Measurements from ENCODE around the gene C13orf46. TPM values are rescaled to one million over a fixed set of nuclear protein-coding genes. Genes with fewer than 3 reads are reported as not detected.
A peak's percentile ranks its signal among the peaks of the same experiment; 100 is the strongest.

The C13orf46 gene
- total and polyA plus RNA-seq, 4 donors = 0.10 to 0.17 TPM; not detected in 2

DNA sequence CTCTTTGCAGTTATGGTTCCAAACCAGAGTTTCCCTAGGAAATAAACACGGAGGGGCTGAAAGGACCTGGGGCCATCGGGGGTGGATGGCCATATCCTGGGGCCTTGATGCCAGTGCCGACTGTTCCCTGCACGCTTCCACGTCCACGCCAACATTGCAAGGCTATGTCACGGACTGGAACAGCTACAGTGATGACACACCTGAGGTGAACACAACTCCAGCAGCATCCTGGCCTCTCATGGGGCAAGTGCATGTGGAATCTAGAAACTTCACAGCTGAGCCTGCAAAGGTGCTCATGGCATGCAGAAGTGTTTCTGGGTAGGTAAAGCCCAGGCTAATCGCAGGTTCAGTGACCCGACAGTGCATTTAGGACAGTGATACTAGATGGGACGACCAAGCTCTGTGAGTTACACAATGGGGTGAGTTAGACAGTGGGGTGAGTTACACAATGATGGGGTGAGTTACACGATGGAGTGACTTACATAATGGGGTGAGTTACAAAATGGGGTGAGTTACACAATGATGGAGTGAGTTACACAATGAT, 58.0 kb downstream of the C13orf46 start:
- no peak for TF ChIP-seq FOXA1 (IDR thresholded peaks at IDR 0.05)
- TF ChIP-seq SP1 (IDR thresholded peaks at IDR 0.05) = no peak
- no peak for TF ChIP-seq RAD21 (IDR thresholded peaks at IDR 0.05)
- TF ChIP-seq YY1 (IDR thresholded peaks at IDR 0.05) = no peak
- TF ChIP-seq, protein P1, sequence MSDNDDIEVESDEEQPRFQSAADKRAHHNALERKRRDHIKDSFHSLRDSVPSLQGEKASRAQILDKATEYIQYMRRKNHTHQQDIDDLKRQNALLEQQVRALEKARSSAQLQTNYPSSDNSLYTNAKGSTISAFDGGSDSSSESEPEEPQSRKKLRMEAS (IDR thresholded peaks at IDR 0.05) = no peak
- no peak for TF ChIP-seq RXRA (IDR thresholded peaks at IDR 0.05)
- no peak for TF ChIP-seq HNF4G (IDR thresholded peaks at IDR 0.05)
- TF ChIP-seq, protein P2, sequence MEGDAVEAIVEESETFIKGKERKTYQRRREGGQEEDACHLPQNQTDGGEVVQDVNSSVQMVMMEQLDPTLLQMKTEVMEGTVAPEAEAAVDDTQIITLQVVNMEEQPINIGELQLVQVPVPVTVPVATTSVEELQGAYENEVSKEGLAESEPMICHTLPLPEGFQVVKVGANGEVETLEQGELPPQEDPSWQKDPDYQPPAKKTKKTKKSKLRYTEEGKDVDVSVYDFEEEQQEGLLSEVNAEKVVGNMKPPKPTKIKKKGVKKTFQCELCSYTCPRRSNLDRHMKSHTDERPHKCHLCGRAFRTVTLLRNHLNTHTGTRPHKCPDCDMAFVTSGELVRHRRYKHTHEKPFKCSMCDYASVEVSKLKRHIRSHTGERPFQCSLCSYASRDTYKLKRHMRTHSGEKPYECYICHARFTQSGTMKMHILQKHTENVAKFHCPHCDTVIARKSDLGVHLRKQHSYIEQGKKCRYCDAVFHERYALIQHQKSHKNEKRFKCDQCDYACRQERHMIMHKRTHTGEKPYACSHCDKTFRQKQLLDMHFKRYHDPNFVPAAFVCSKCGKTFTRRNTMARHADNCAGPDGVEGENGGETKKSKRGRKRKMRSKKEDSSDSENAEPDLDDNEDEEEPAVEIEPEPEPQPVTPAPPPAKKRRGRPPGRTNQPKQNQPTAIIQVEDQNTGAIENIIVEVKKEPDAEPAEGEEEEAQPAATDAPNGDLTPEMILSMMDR (IDR thresholded peaks at IDR 0.05; ENCODE audit: low read depth, low read length, missing input control) = no peak
- TF ChIP-seq, protein P3, sequence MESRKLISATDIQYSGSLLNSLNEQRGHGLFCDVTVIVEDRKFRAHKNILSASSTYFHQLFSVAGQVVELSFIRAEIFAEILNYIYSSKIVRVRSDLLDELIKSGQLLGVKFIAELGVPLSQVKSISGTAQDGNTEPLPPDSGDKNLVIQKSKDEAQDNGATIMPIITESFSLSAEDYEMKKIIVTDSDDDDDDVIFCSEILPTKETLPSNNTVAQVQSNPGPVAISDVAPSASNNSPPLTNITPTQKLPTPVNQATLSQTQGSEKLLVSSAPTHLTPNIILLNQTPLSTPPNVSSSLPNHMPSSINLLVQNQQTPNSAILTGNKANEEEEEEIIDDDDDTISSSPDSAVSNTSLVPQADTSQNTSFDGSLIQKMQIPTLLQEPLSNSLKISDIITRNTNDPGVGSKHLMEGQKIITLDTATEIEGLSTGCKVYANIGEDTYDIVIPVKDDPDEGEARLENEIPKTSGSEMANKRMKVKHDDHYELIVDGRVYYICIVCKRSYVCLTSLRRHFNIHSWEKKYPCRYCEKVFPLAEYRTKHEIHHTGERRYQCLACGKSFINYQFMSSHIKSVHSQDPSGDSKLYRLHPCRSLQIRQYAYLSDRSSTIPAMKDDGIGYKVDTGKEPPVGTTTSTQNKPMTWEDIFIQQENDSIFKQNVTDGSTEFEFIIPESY (IDR thresholded peaks at IDR 0.05) = no peak
- no peaks in the 10 kb centered on the region for H3K4me1 ChIP-seq (ENCODE audit: control insufficient read depth in 4 of 4, insufficient read depth in 4 of 4, low read length in 3 of 4)
- H3K27ac ChIP-seq (ENCODE audit: low read depth in 1 of 2, low read length in 2 of 2) = no peak overlapping the region
- no peak overlapping the region for H3K9ac ChIP-seq (ENCODE audit: low read depth in 1 of 2, low read length in 2 of 2)
- 82% methylated on average over 11 of the region's 11 CpGs for WGBS
- H3K36me3 ChIP-seq (ENCODE audit: control insufficient read depth in 4 of 4, insufficient read depth in 3 of 4, low read depth in 1 of 4, low read length in 3 of 4) = no peaks in the 10 kb centered on the region
- H3K4me3 ChIP-seq (ENCODE audit: low read depth in 1 of 3, low read length in 3 of 3) = no peak overlapping the region
- no peak for DNase-seq (ENCODE audit: low spot score)
- peaks cover 0 to 5% (median 2%) of the 10 kb centered on the region in 4 donors for H3K9me3 ChIP-seq (ENCODE audit: control insufficient read depth in 4 of 4, low read length in 3 of 4)
- peaks cover 0 to 6% (median 1%) of the 10 kb centered on the region in 4 donors for H3K27me3 ChIP-seq (ENCODE audit: control insufficient read depth in 4 of 4, insufficient read depth in 4 of 4, low read length in 3 of 4)

DNA sequence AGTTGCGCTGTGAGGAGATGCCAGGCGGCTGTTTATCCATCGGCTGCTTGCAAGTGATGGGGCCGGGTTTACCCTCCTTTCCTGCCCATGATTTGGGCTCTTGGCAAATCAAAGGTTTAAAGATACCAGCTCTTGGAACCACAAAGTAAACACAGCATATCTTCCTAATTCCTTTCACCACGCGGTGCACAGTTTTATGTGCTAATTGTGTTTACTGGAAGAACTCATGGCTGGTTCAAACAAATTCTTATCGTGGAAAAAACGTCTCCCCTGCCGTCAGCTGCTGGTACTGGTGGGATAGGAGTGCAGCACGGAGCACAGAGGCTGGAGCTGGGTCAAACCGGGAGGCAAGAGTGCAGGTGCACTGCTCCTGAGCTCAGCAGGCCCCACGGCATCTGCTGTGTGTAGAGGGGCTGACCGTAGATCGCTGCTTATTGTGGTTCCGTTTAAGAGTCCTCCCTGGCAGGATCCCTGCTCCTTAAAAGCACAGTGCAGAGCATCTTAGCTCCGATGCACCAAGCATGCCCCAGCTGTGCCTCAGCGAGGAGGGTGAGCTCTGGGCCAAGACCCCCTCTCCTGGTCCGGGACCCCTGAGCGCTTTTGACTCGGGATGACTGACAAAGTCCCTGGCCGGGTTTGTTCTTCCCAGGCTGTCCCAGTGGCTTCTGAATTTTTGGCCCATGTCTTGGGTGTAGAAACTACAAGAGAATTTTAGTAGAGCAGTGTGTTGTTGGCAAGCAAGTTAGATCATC, 58.7 kb downstream of the C13orf46 start:
- H3K9ac ChIP-seq (ENCODE audit: low read depth in 1 of 2, low read length in 2 of 2) = no peak overlapping the region
- DNase-seq (ENCODE audit: low spot score) = peak; percentile 14

More for the DNA sequence above, 58.7 kb downstream of the C13orf46 start:
- no peaks in the 10 kb centered on the region for H3K4me1 ChIP-seq (ENCODE audit: control insufficient read depth in 4 of 4, insufficient read depth in 4 of 4, low read length in 3 of 4)
- no peaks in the 10 kb centered on the region for H3K36me3 ChIP-seq (ENCODE audit: control insufficient read depth in 4 of 4, insufficient read depth in 3 of 4, low read depth in 1 of 4, low read length in 3 of 4)
- no peak for TF ChIP-seq HNF4A (conservative IDR thresholded peaks at IDR 0.05)
- no peak for TF ChIP-seq TAF1 (conservative IDR thresholded peaks at IDR 0.05)
- TF ChIP-seq FOXA1 (IDR thresholded peaks at IDR 0.05) = no peak
- TF ChIP-seq JUND (IDR thresholded peaks at IDR 0.05) = no peak
- no peak for TF ChIP-seq YY1 (IDR thresholded peaks at IDR 0.05)
- TF ChIP-seq, protein P3 (IDR thresholded peaks at IDR 0.05) = no peak
- TF ChIP-seq HNF4G (IDR thresholded peaks at IDR 0.05) = no peak
- TF ChIP-seq, protein P1 (IDR thresholded peaks at IDR 0.05) = no peak
- TF ChIP-seq SP1 (IDR thresholded peaks at IDR 0.05) = no peak
- TF ChIP-seq RAD21 (IDR thresholded peaks at IDR 0.05) = no peak
- TF ChIP-seq FOXA2 (IDR thresholded peaks at IDR 0.05) = no peak
- no peak for TF ChIP-seq NR2F2 (IDR thresholded peaks at IDR 0.05)
- TF ChIP-seq, protein P4, sequence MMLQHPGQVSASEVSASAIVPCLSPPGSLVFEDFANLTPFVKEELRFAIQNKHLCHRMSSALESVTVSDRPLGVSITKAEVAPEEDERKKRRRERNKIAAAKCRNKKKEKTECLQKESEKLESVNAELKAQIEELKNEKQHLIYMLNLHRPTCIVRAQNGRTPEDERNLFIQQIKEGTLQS (IDR thresholded peaks at IDR 0.05) = no peak
- TF ChIP-seq, protein P2 (IDR thresholded peaks at IDR 0.05; ENCODE audit: low read depth, low read length, missing input control) = no peak
- no peak for TF ChIP-seq RXRA (IDR thresholded peaks at IDR 0.05)
- 63% methylated on average over 21 of the region's 21 CpGs for WGBS
- H3K27me3 ChIP-seq (ENCODE audit: control insufficient read depth in 4 of 4, insufficient read depth in 4 of 4, low read length in 3 of 4) = peaks cover 0 to 6% (median 1%) of the 10 kb centered on the region in 4 donors
- H3K27ac ChIP-seq (ENCODE audit: low read depth in 1 of 2, low read length in 2 of 2) = no peak overlapping the region
- H3K4me3 ChIP-seq (ENCODE audit: low read depth in 1 of 3, low read length in 3 of 3) = no peak overlapping the region
- peaks cover 0 to 5% (median 2%) of the 10 kb centered on the region in 4 donors for H3K9me3 ChIP-seq (ENCODE audit: control insufficient read depth in 4 of 4, low read length in 3 of 4)
